ENCODE data around the gene ERC2. TPM values are rescaled to one million over a fixed set of nuclear protein-coding genes. Genes with fewer than 3 reads are reported as not detected.
A peak's percentile ranks its signal among the peaks of the same experiment; 100 is the strongest.

ERC2 gene
- total RNA-seq, 1 donor from 2014 or later = 7.4 TPM

DNA sequence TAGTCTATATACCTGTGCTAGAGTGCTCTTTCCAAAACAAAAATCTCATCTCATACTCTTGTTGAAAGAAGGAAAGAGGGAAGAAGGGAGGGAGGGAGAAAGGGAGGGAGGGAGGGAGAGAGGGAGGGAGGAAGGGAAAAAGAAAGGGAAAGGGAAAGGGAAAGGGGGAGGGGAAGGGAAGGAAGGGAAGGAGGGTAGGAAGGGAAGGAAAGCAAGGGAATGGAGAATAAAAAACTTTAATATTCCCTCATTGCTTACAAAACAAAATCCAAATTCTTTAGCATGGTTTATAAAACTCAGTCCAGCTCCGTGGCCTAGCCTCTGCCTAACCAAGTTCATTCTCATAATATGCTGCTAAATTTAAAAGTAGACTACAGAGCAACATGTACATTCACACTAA is 104.5 kb downstream of the ERC2 start:
- H3K4me1 ChIP-seq (ENCODE audit: insufficient read depth, low read length) = no peaks in the 10 kb centered on the region
- no peaks in the 10 kb centered on the region for H3K9me3 ChIP-seq (ENCODE audit: insufficient read depth, low read depth, low read length)
- no peak overlapping the region for H3K9ac ChIP-seq (ENCODE audit: low read length)
- H3K27ac ChIP-seq (ENCODE audit: low read depth, low read length) = no peak overlapping the region
- Mint-ChIP-seq H3K9me3 (ENCODE audit: unreplicated experiment) (no peaks in the 10 kb centered on the region), H3K36me3 (ENCODE audit: low read depth, unreplicated experiment) (no peaks in the 10 kb centered on the region), H3K4me3 (ENCODE audit: unreplicated experiment) (no peak overlapping the region), H3K27ac (ENCODE audit: unreplicated experiment) (no peak overlapping the region), H3K27me3 (ENCODE audit: low read depth, unreplicated experiment) (no peaks in the 10 kb centered on the region), H3K4me1 (ENCODE audit: low read depth, unreplicated experiment) (peaks cover 24% of the 10 kb centered on the region)
- H2AFZ ChIP-seq (ENCODE audit: low read depth, low read length) = no peak overlapping the region
- FAIRE-seq = no peak
- no peak for TF ChIP-seq EZH2 (IDR thresholded peaks at IDR 0.05; ENCODE audit: insufficient read depth, low read length)
- TF ChIP-seq, protein P1, sequence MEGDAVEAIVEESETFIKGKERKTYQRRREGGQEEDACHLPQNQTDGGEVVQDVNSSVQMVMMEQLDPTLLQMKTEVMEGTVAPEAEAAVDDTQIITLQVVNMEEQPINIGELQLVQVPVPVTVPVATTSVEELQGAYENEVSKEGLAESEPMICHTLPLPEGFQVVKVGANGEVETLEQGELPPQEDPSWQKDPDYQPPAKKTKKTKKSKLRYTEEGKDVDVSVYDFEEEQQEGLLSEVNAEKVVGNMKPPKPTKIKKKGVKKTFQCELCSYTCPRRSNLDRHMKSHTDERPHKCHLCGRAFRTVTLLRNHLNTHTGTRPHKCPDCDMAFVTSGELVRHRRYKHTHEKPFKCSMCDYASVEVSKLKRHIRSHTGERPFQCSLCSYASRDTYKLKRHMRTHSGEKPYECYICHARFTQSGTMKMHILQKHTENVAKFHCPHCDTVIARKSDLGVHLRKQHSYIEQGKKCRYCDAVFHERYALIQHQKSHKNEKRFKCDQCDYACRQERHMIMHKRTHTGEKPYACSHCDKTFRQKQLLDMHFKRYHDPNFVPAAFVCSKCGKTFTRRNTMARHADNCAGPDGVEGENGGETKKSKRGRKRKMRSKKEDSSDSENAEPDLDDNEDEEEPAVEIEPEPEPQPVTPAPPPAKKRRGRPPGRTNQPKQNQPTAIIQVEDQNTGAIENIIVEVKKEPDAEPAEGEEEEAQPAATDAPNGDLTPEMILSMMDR (IDR thresholded peaks at IDR 0.05; ENCODE audit: insufficient read depth, low read depth, low read length) = no peak
- no peaks in the 10 kb centered on the region for H3K79me2 ChIP-seq (ENCODE audit: insufficient read depth, low read length)
- H3K4me3 ChIP-seq (ENCODE audit: insufficient read depth, low read depth, low read length) = no peak overlapping the region
- H3K36me3 ChIP-seq (ENCODE audit: insufficient read depth, low read length) = no peaks in the 10 kb centered on the region
- H3K4me2 ChIP-seq (ENCODE audit: low read length) = no peak overlapping the region
- no peaks in the 10 kb centered on the region for H3K27me3 ChIP-seq (ENCODE audit: insufficient read depth, low read length)
- DNase-seq (ENCODE audit: low read depth) = no peak
- H4K20me1 ChIP-seq (ENCODE audit: insufficient read depth, low read length) = no peaks in the 10 kb centered on the region

DNA sequence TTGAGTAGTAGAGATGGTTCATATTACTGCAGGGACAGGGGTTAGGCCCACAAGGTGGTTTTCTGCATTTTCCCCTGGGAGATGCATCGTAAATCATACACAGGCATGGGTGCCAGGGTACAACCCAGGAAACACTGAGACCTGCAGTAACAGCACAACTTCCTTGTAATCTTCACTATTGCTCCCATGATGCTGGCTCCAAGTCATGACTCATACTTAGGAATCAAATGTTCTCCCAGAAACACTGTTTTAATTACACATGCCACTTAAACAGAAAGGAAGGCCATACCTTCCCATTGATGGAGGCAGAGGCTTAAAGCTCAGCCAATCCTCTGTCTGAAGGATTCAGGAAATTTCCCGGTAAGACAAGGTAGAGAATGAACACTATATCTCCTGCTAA is 106.5 kb downstream of the ERC2 start:
- FAIRE-seq (no peak), DNase-seq (ENCODE audit: low read depth) (peak; percentile 4)
- Histone ChIP-seq H4K20me1 (ENCODE audit: insufficient read depth, low read length) (no peaks in the 10 kb centered on the region), H2AFZ (ENCODE audit: low read depth, low read length) (no peak overlapping the region), H3K4me3 (ENCODE audit: insufficient read depth, low read depth, low read length) (no peak overlapping the region), H3K79me2 (ENCODE audit: insufficient read depth, low read length) (no peaks in the 10 kb centered on the region), H3K4me2 (ENCODE audit: low read length) (no peak overlapping the region), H3K4me1 (ENCODE audit: insufficient read depth, low read length) (no peaks in the 10 kb centered on the region), H3K36me3 (ENCODE audit: insufficient read depth, low read length) (no peaks in the 10 kb centered on the region), H3K9me3 (ENCODE audit: insufficient read depth, low read depth, low read length) (no peaks in the 10 kb centered on the region), H3K27me3 (ENCODE audit: insufficient read depth, low read length) (no peaks in the 10 kb centered on the region), H3K9ac (ENCODE audit: low read length) (no peak overlapping the region), H3K27ac (ENCODE audit: low read depth, low read length) (no peak overlapping the region)
- H3K9me3 Mint-ChIP-seq (ENCODE audit: unreplicated experiment) = no peaks in the 10 kb centered on the region
- H3K36me3 Mint-ChIP-seq (ENCODE audit: low read depth, unreplicated experiment) = no peaks in the 10 kb centered on the region
- H3K4me1 Mint-ChIP-seq (ENCODE audit: low read depth, unreplicated experiment) = peaks cover 22% of the 10 kb centered on the region
- H3K4me3 Mint-ChIP-seq (ENCODE audit: unreplicated experiment) = no peak overlapping the region
- H3K27ac Mint-ChIP-seq (ENCODE audit: unreplicated experiment) = no peak overlapping the region
- H3K27me3 Mint-ChIP-seq (ENCODE audit: low read depth, unreplicated experiment) = no peaks in the 10 kb centered on the region
- no peak for TF ChIP-seq EZH2 (IDR thresholded peaks at IDR 0.05; ENCODE audit: insufficient read depth, low read length)
- TF ChIP-seq, protein P1 (IDR thresholded peaks at IDR 0.05; ENCODE audit: insufficient read depth, low read depth, low read length) = no peak

DNA sequence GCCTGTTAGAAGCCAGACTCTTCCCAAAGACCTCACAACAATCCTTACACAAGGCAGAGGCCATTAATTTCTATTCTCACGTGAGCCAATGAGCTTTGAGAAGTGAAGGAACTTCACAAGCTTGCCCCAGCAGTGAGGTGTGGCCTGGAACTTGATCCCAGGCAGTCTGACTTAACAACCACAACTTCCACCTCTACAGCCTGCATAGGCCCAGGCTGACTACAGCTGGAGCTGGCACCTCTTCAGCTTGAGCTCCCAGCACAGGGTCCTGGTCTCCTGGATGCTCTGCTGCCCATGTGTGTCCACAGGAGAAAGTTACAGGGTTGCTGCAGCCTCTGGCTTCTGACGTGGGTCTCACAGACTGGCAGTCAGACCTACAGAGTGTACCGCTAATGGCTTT is 111.0 kb downstream of the ERC2 start:
- no peak overlapping the region for H3K27ac ChIP-seq (ENCODE audit: low read depth, low read length)
- peaks cover 3% of the 10 kb centered on the region for H3K9me3 Mint-ChIP-seq (ENCODE audit: unreplicated experiment)
- no peaks in the 10 kb centered on the region for H4K20me1 ChIP-seq (ENCODE audit: insufficient read depth, low read length)
- TF ChIP-seq, protein P1 (IDR thresholded peaks at IDR 0.05; ENCODE audit: insufficient read depth, low read depth, low read length) = no peak
- TF ChIP-seq EZH2 (IDR thresholded peaks at IDR 0.05; ENCODE audit: insufficient read depth, low read length) = no peak
- H3K4me1 Mint-ChIP-seq (ENCODE audit: low read depth, unreplicated experiment) = peaks cover 30% of the 10 kb centered on the region
- H3K79me2 ChIP-seq (ENCODE audit: insufficient read depth, low read length) = no peaks in the 10 kb centered on the region
- H2AFZ ChIP-seq (ENCODE audit: low read depth, low read length) = no peak overlapping the region
- no peaks in the 10 kb centered on the region for H3K4me1 ChIP-seq (ENCODE audit: insufficient read depth, low read length)
- H3K27ac Mint-ChIP-seq (ENCODE audit: unreplicated experiment) = no peak overlapping the region
- no peaks in the 10 kb centered on the region for H3K9me3 ChIP-seq (ENCODE audit: insufficient read depth, low read depth, low read length)
- H3K9ac ChIP-seq (ENCODE audit: low read length) = no peak overlapping the region
- peak; percentile 4 for DNase-seq (ENCODE audit: low read depth)
- no peak overlapping the region for H3K4me3 ChIP-seq (ENCODE audit: insufficient read depth, low read depth, low read length)
- H3K36me3 ChIP-seq (ENCODE audit: insufficient read depth, low read length) = no peaks in the 10 kb centered on the region
- no peak overlapping the region for H3K4me3 Mint-ChIP-seq (ENCODE audit: unreplicated experiment)
- H3K27me3 Mint-ChIP-seq (ENCODE audit: low read depth, unreplicated experiment) = no peaks in the 10 kb centered on the region
- FAIRE-seq = no peak
- no peaks in the 10 kb centered on the region for H3K36me3 Mint-ChIP-seq (ENCODE audit: low read depth, unreplicated experiment)
- H3K27me3 ChIP-seq (ENCODE audit: insufficient read depth, low read length) = no peaks in the 10 kb centered on the region
- H3K4me2 ChIP-seq (ENCODE audit: low read length) = no peak overlapping the region

Measured in astrocyte (in vitro differentiated cells and primary cell).